Left ventricle myocardium inferior (tissue), 1 donor: ENCODE results near the gene IMPACT. TPM values are rescaled to one million over a fixed set of nuclear protein-coding genes. Genes with fewer than 3 reads are reported as not detected.

ENCODE experiments used
- DNase-seq: peaks from one replicate; pipeline ENCODE4 v3.0.0-alpha.2; 2020
- H3K27ac ChIP-seq: fragments of 200-600 bp; replicated peaks from 2 replicates; pipeline ENCODE4 v1.8.0; 2021
- H3K27me3 ChIP-seq: fragments of 200-600 bp; 2 replicates; pipeline ENCODE4 v1.8.0; 2021; ENCODE audit warnings: low read depth
- H3K36me3 ChIP-seq: fragments of 200-600 bp; 2 replicates; pipeline ENCODE4 v1.8.0; 2021
- H3K4me1 ChIP-seq: fragments of 200-600 bp; 2 replicates; pipeline ENCODE4 v1.8.0; 2021
- H3K4me3 ChIP-seq: fragments of 200-600 bp; 2 replicates; pipeline ENCODE4 v1.8.0; 2021; ENCODE audit warnings: mild to moderate bottlenecking, moderate library complexity
- H3K9me3 ChIP-seq: fragments of 200-600 bp; replicated peaks from 2 replicates; pipeline ENCODE4 v1.8.0; 2021
- CTCF ChIP-seq: fragments of 200-600 bp; IDR thresholded peaks from 2 replicates; pipeline ENCODE4 v1.8.0; 2021; ENCODE audit warnings: antibody characterized with exemption, mild to moderate bottlenecking, borderline replicate concordance
- intact Hi-C: fragments of 100-400 bp; cut with micrococcal nuclease; formaldehyde crosslinking; loops from one replicate; pipeline ENCODE4 v1.11.0; 2022
- total RNA-seq: library from RNA; stranded (reverse); fragmentation: NEBNext Ultra II Directional; extraction: Animal tissue kit (Norgen Biotek cat#: 25700); gene quantifications from one replicate; pipeline ENCODE4 v1.2.1, GENCODE V29; 2021
- donor health status: DM: no; HTN: yes; CAD: no; lungs with severe emphysema.

IMPACT gene
- total RNA-seq, 1 donor from 2014 or later, result 20.2 TPM

- intact Hi-C loops, result no loop called here
- H3K9me3 ChIP-seq, result no peaks in the 10 kb centered on the region
- DNase-seq, result no peak
- no peak overlapping the region for H3K4me3 ChIP-seq
- no peak for TF ChIP-seq CTCF
- H3K36me3 ChIP-seq, result no peaks in the 10 kb centered on the region
- H3K27ac ChIP-seq, result no peak overlapping the region
- no peaks in the 10 kb centered on the region for H3K4me1 ChIP-seq
- H3K27me3 ChIP-seq, result peaks cover 40% of the 10 kb centered on the region
Measured at GRCh38 chr18:24408496-24408895, 18.0 kb upstream of the IMPACT start.

- intact Hi-C loops, result no loop called here
- no peak overlapping the region for H3K4me3 ChIP-seq
- peaks cover 26% of the 10 kb centered on the region for H3K27me3 ChIP-seq
- no peak for DNase-seq
- no peak overlapping the region for H3K27ac ChIP-seq
- peak; percentile 47 for TF ChIP-seq CTCF
- H3K9me3 ChIP-seq, result no peaks in the 10 kb centered on the region
- no peaks in the 10 kb centered on the region for H3K36me3 ChIP-seq
- H3K4me1 ChIP-seq, result no peaks in the 10 kb centered on the region
Measured at GRCh38 chr18:24413148-24413547, 13.3 kb upstream of the IMPACT start.

GRCh38 chr18:24414349-24415003 lies 12.0 kb upstream of the IMPACT start:
- H3K27ac ChIP-seq, result no peak overlapping the region
- intact Hi-C loops, result no loop called here

GRCh38 chr18:24417480-24417879 lies 9.0 kb upstream of the IMPACT start:
- no peak overlapping the region for H3K4me3 ChIP-seq
- H3K36me3 ChIP-seq, result no peaks in the 10 kb centered on the region
- H3K4me1 ChIP-seq, result no peaks in the 10 kb centered on the region
- no peak for TF ChIP-seq CTCF
- intact Hi-C loops, result no loop called here
- H3K9me3 ChIP-seq, result no peaks in the 10 kb centered on the region
- DNase-seq, result no peak
- no peak overlapping the region for H3K27ac ChIP-seq
- peaks cover 53% of the 10 kb centered on the region for H3K27me3 ChIP-seq

More at GRCh38 chr18:24414349-24415003, 12.0 kb upstream of the IMPACT start:
- TF ChIP-seq CTCF, result no peak
- no peak overlapping the region for H3K4me3 ChIP-seq
- no peak for DNase-seq
- H3K27me3 ChIP-seq, result peaks cover 26% of the 10 kb centered on the region
- H3K4me1 ChIP-seq, result no peaks in the 10 kb centered on the region
- no peaks in the 10 kb centered on the region for H3K36me3 ChIP-seq
- no peaks in the 10 kb centered on the region for H3K9me3 ChIP-seq

- peaks cover 84% of the 10 kb centered on the region for H3K27me3 ChIP-seq
- no peak overlapping the region for H3K4me3 ChIP-seq
- TF ChIP-seq CTCF, result no peak
- DNase-seq, result no peak
- no peaks in the 10 kb centered on the region for H3K4me1 ChIP-seq
- H3K36me3 ChIP-seq, result no peaks in the 10 kb centered on the region
- intact Hi-C loops, result no loop called here
- H3K27ac ChIP-seq, result no peak overlapping the region
- H3K9me3 ChIP-seq, result no peaks in the 10 kb centered on the region
Measured at GRCh38 chr18:24420551-24420950, 5.9 kb upstream of the IMPACT start.
